ENCODE data around the gene LBHD2.

Gene LBHD2

GRCh38 chr14:103091041-103091882, 7.3 kb downstream of the LBHD2 start:
- peak; percentile 92 for DNase-seq (ENCODE audit: low spot score)

GRCh38 chr14:103091883-103092222, 7.8 kb downstream of the LBHD2 start:
- no peak for DNase-seq (ENCODE audit: low spot score)

GRCh38 chr14:103093856-103094405, 9.9 kb downstream of the LBHD2 start:
- DNase-seq (ENCODE audit: low spot score), result no peak

GRCh38 chr14:103094406-103095209, 10.6 kb downstream of the LBHD2 start, which contains the start of gene EXOC3L4:
Gene EXOC3L4, plus strand, starts transcription at chr14:103094725. Its CDS starts 5,495 bp downstream, at chr14:103100220.
- DNase-seq (ENCODE audit: low spot score), result no peak

GRCh38 chr14:103095210-103095778, 11.3 kb downstream of the LBHD2 start:
- no peak for DNase-seq (ENCODE audit: low spot score)

- DNase-seq (ENCODE audit: low spot score), result no peak
These were observed 12.4 kb downstream of the LBHD2 start for GRCh38 chr14:103096387-103096786.

- no peak for DNase-seq (ENCODE audit: low spot score)
These were observed 13.4 kb downstream of the LBHD2 start for GRCh38 chr14:103097244-103097993.

- no peak for DNase-seq (ENCODE audit: low spot score)
These were observed 14.3 kb downstream of the LBHD2 start for GRCh38 chr14:103097994-103098957.

- no peak for DNase-seq (ENCODE audit: low spot score)
These were observed 15.2 kb downstream of the LBHD2 start for GRCh38 chr14:103099081-103099732.

- DNase-seq (ENCODE audit: low spot score), result no peak
These were observed 15.8 kb downstream of the LBHD2 start for GRCh38 chr14:103099733-103100280.

- DNase-seq (ENCODE audit: low spot score), result no peak
These were observed 16.5 kb downstream of the LBHD2 start for GRCh38 chr14:103100281-103101121.

GRCh38 chr14:103101257-103101962, 17.4 kb downstream of the LBHD2 start:
- no peak for DNase-seq (ENCODE audit: low spot score)

- no peak for DNase-seq (ENCODE audit: low spot score)
These were observed 18.1 kb downstream of the LBHD2 start for GRCh38 chr14:103101963-103102688.

- DNase-seq (ENCODE audit: low spot score), result no peak
These were observed 18.8 kb downstream of the LBHD2 start for GRCh38 chr14:103102689-103103260.

- no peak for DNase-seq (ENCODE audit: low spot score)
These were observed 19.7 kb downstream of the LBHD2 start for GRCh38 chr14:103103461-103104388.

GRCh38 chr14:103104389-103104653, 20.3 kb downstream of the LBHD2 start:
- DNase-seq (ENCODE audit: low spot score), result no peak

Data from germinal center (tissue), 1 donor.